ENCODE data around the gene SOX6.

- no peak for TF ChIP-seq CTCF (IDR thresholded peaks at IDR 0.05; ENCODE audit: insufficient read depth, low read depth, low read length)
- TF ChIP-seq EZH2 (IDR thresholded peaks at IDR 0.05; ENCODE audit: insufficient read depth, low read length), result no peak
These were observed 200.9 kb downstream of the SOX6 start for GRCh38 chr11:16155448-16155847.

Data from astrocyte (in vitro differentiated cells and primary cell).